Trophoblast cell (in vitro differentiated cells and primary cell): Measurements from ENCODE around the gene ANKS1B.

ENCODE experiments used
- DNase-seq, 2 donors: peaks; one replicate each; pipeline ENCODE4 v3.0.0-alpha.2; 2016
- H2AFZ ChIP-seq: 2 replicates; pipeline ENCODE4 v1.6.1; 2013; ENCODE audit warnings: low read length, moderate library complexity, mild to moderate bottlenecking; ENCODE audit not compliant: insufficient read depth, poor library complexity
- H2AK5ac ChIP-seq: 2 replicates; pipeline ENCODE4 v1.6.1; 2013; ENCODE audit warnings: mild to moderate bottlenecking, low read length
- H2BK120ac ChIP-seq: 2 replicates; pipeline ENCODE4 v1.6.1; 2013; ENCODE audit warnings: low read length, mild to moderate bottlenecking, moderate library complexity; ENCODE audit not compliant: insufficient read depth, poor library complexity
- H2BK12ac ChIP-seq: 2 replicates; pipeline ENCODE4 v1.6.1; 2013; ENCODE audit warnings: mild to moderate bottlenecking, low read length, moderate library complexity
- H2BK5ac ChIP-seq: 2 replicates; pipeline ENCODE4 v1.6.1; 2013; ENCODE audit warnings: low read length, low read depth, moderate library complexity, mild to moderate bottlenecking; ENCODE audit not compliant: poor library complexity
- H3K14ac ChIP-seq: 2 replicates; pipeline ENCODE4 v1.6.1; 2013; ENCODE audit warnings: mild to moderate bottlenecking, low read length
- H3K18ac ChIP-seq: 2 replicates; pipeline ENCODE4 v1.6.1; 2013; ENCODE audit warnings: mild to moderate bottlenecking, low read length
- H3K23ac ChIP-seq: 2 replicates; pipeline ENCODE4 v1.6.1; 2013; ENCODE audit warnings: low read length
- H3K27ac ChIP-seq: 2 replicates; pipeline ENCODE4 v1.5.1; 2013; ENCODE audit warnings: low read depth, mild to moderate bottlenecking, inconsistent platforms, low read length, moderate library complexity
- H3K27me3 ChIP-seq: 2 replicates; pipeline ENCODE4 v1.6.1; 2013; ENCODE audit warnings: inconsistent platforms, mild to moderate bottlenecking, low read length, moderate library complexity; ENCODE audit not compliant: insufficient read depth
- H3K36me3 ChIP-seq, 2 experiments: 1 replicate in 1 of 2; 2 replicates in 1 of 2; pipeline ENCODE4 v1.6.1; 2013; ENCODE audit warnings: low read length in 2 of 2, mild to moderate bottlenecking in 2 of 2, moderate library complexity in 1 of 2; ENCODE audit not compliant: insufficient read depth in 2 of 2, control insufficient read depth in 1 of 2
- H3K4ac ChIP-seq: 2 replicates; pipeline ENCODE4 v1.6.1; 2013; ENCODE audit warnings: low read depth, mild to moderate bottlenecking, low read length, moderate library complexity
- H3K4me1 ChIP-seq, 2 experiments: 1 replicate in 1 of 2; 2 replicates in 1 of 2; pipeline ENCODE4 v1.6.1; 2013; ENCODE audit warnings: low read length in 2 of 2, mild to moderate bottlenecking in 2 of 2, moderate library complexity in 1 of 2; ENCODE audit not compliant: insufficient read depth in 2 of 2, control insufficient read depth in 1 of 2
- H3K4me2 ChIP-seq: 2 replicates; pipeline ENCODE4 v1.6.1; 2013; ENCODE audit warnings: inconsistent platforms, mild to moderate bottlenecking, low read length, moderate library complexity
- H3K4me3 ChIP-seq: 2 replicates; pipeline ENCODE4 v1.5.1; 2013; ENCODE audit warnings: mild to moderate bottlenecking, low read depth, low read length, inconsistent platforms
- H3K79me1 ChIP-seq: one replicate; pipeline ENCODE4 v1.6.1; 2013; ENCODE audit warnings: low read length
- H3K79me2 ChIP-seq: 2 replicates; pipeline ENCODE4 v1.6.1; 2013; ENCODE audit warnings: low read length, mild to moderate bottlenecking; ENCODE audit not compliant: control insufficient read depth, insufficient read depth, poor library complexity
- H3K9ac ChIP-seq: 2 replicates; pipeline ENCODE4 v1.6.1; 2013; ENCODE audit warnings: mild to moderate bottlenecking, low read length
- H3K9me3 ChIP-seq: 2 replicates; pipeline ENCODE4 v1.6.1; 2013; ENCODE audit warnings: low read depth, mild to moderate bottlenecking, control low read depth, inconsistent platforms, low read length; ENCODE audit not compliant: insufficient read depth
- H4K12ac ChIP-seq: 2 replicates; pipeline ENCODE4 v1.6.1; 2013; ENCODE audit warnings: low read depth, mild to moderate bottlenecking, low read length, moderate library complexity
- H4K8ac ChIP-seq: 2 replicates; pipeline ENCODE4 v1.6.1; 2013; ENCODE audit warnings: low read depth, mild to moderate bottlenecking, low read length, moderate library complexity
- H4K91ac ChIP-seq: one replicate; pipeline ENCODE4 v1.6.1; 2013; ENCODE audit warnings: low read depth, mild to moderate bottlenecking, low read length, moderate library complexity
- WGBS: extraction: QIAGEN DNeasy Blood & Tissue Kit; methylation state at CpG from one replicate; pipeline ENCODE4 v1.1.7; 2013; ENCODE audit warnings: missing lambda C conversion rate; ENCODE audit not compliant: insufficient read length, insufficient coverage; ENCODE audit errors: extremely low coverage; 5-methylcytosine and 5-hydroxymethylcytosine counted together

ANKS1B gene

DNA sequence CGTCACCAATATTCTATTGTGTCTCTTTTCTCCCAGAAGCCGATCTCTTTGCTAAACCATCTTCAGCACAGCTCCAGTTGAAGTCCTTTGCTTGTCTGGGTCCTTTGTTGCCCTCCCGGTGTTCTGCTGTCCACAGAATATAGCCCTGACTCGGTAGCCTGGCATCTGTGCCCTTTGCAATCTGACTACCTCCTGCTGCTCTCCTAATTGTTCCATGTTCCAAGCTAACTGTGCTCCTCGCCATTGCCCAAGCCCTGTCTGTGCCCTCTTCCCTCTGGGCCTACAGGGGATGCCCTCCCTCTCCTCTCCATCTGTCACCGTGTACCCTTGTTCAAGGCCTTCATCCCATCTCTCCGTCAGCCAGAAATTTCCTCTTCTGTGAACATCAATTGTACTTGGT lies 1033.3 kb downstream of the ANKS1B start:
- WGBS = no CpG with 5 or more reads among the region's 7 CpGs
- H3K14ac ChIP-seq = no peak overlapping the region
- no peak overlapping the region for H4K12ac ChIP-seq
- H2AK5ac ChIP-seq = no peak overlapping the region
- no peaks in the 10 kb centered on the region for H3K9me3 ChIP-seq
- no peaks in the 10 kb centered on the region for H3K36me3 ChIP-seq
- no peak overlapping the region for H3K4me2 ChIP-seq
- H2BK120ac ChIP-seq = no peak overlapping the region
- H2AFZ ChIP-seq = no peak overlapping the region
- no peaks in the 10 kb centered on the region for H3K79me2 ChIP-seq
- H2BK5ac ChIP-seq = no peak overlapping the region
- H3K23ac ChIP-seq = no peak overlapping the region
- H3K4me3 ChIP-seq = no peak overlapping the region
- H2BK12ac ChIP-seq = no peak overlapping the region
- H4K91ac ChIP-seq = no peak overlapping the region
- no peak overlapping the region for H4K8ac ChIP-seq
- no peak overlapping the region for H3K4ac ChIP-seq
- no peak overlapping the region for H3K27ac ChIP-seq
- no peaks in the 10 kb centered on the region for H3K79me1 ChIP-seq
- no peaks in the 10 kb centered on the region for H3K27me3 ChIP-seq
- H3K18ac ChIP-seq = no peak overlapping the region
- no peak overlapping the region for H3K9ac ChIP-seq
- H3K4me1 ChIP-seq = no peaks in the 10 kb centered on the region
- no peak for DNase-seq

DNA sequence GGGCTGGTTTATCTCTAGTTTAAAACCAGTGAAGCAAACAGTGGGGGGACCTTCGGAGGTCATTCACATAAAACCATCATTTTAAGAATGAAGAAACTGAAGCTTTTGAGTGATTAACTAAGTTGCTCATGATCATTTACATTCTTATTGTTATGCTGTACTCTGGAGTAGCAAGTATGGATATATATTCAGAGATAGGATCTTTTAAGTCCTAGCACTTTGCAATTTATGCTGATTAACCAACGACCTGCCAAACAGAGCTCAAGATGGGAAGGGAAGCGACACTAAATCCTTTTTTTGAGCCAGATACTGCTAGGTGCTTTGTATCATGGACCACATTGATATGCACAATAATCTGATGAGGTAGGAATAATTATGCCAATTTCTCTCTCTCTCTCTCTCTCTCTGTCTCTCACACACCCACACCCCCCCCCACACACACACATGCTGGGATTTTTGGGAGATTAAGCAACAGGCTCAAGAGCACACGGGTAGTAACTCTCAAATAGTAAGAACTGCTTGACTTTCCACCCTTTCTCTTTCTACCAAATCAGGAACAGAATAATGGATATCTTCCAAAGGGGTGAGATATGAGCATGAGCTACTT lies 1036.3 kb downstream of the ANKS1B start:
- Histone ChIP-seq H3K18ac (no peak overlapping the region), H2AFZ (no peak overlapping the region), H3K79me2 (no peaks in the 10 kb centered on the region), H2BK120ac (no peak overlapping the region), H3K23ac (no peak overlapping the region), H2BK5ac (no peak overlapping the region), H3K4me1 (no peaks in the 10 kb centered on the region), H4K12ac (no peak overlapping the region), H3K27ac (no peak overlapping the region), H3K9ac (no peak overlapping the region), H4K8ac (no peak overlapping the region), H4K91ac (no peak overlapping the region), H3K9me3 (no peaks in the 10 kb centered on the region), H2AK5ac (no peak overlapping the region), H3K14ac (no peak overlapping the region), H3K27me3 (no peaks in the 10 kb centered on the region), H3K4me3 (no peak overlapping the region), H3K79me1 (no peaks in the 10 kb centered on the region), H3K4me2 (no peak overlapping the region), H3K36me3 (no peaks in the 10 kb centered on the region), H2BK12ac (no peak overlapping the region), H3K4ac (no peak overlapping the region)
- no CpG with 5 or more reads among the region's 4 CpGs for WGBS
- DNase-seq = no peak

DNA sequence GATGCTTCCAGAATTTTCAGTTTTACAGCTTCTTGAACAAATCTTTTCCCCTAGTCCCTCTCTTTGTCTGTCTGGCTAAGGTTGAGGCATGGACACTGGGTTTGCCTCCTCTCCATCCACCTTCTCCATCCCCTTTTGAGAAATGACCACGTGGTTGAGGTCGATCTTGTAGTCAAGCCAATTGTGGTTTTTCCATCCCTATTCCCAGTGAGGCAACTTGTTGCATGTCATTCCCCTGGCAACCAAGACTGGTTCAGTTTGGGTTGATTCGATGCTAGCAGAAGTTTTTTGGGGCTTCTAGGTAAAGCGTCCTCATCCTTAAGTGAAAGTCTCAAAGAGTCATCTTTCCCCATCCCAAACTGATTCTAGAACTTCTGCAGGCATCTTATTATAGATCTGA lies 1038.9 kb downstream of the ANKS1B start:
- H2AFZ ChIP-seq = no peak overlapping the region
- H3K9ac ChIP-seq = no peak overlapping the region
- no peak overlapping the region for H3K4me2 ChIP-seq
- H2BK120ac ChIP-seq = no peak overlapping the region
- H2AK5ac ChIP-seq = no peak overlapping the region
- H4K91ac ChIP-seq = no peak overlapping the region
- no peak overlapping the region for H3K27ac ChIP-seq
- H3K79me1 ChIP-seq = no peaks in the 10 kb centered on the region
- H3K18ac ChIP-seq = no peak overlapping the region
- WGBS = no CpG with 5 or more reads among the region's 4 CpGs
- H2BK5ac ChIP-seq = no peak overlapping the region
- DNase-seq = no peak
- no peak overlapping the region for H3K4ac ChIP-seq
- H3K14ac ChIP-seq = no peak overlapping the region
- no peaks in the 10 kb centered on the region for H3K27me3 ChIP-seq
- H3K23ac ChIP-seq = no peak overlapping the region
- H4K8ac ChIP-seq = no peak overlapping the region
- H3K9me3 ChIP-seq = no peaks in the 10 kb centered on the region
- no peak overlapping the region for H4K12ac ChIP-seq
- H3K79me2 ChIP-seq = no peaks in the 10 kb centered on the region
- no peaks in the 10 kb centered on the region for H3K36me3 ChIP-seq
- no peak overlapping the region for H3K4me3 ChIP-seq
- no peak overlapping the region for H2BK12ac ChIP-seq
- H3K4me1 ChIP-seq = no peaks in the 10 kb centered on the region

DNA sequence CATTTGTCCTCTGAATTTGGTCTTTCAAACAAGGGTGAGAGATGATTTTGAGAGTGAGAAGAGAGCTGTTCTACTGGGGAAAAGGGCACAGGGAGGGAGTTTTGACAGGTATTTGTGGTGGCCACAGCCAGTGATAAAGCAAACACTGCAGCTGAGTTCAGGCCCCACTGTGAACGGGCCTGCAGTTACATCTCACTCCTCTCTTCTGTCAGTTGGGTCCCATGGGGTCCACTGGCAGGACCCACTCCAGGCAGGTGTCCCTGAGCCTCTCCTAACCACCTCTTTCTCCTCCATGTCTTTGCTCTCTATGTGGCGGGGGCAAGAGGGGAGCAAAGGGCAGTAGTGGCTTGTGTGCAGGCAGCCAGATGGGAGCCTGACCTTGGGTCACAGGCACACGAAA lies 1044.8 kb downstream of the ANKS1B start:
- no CpG with 5 or more reads among the region's 3 CpGs for WGBS
- no peak overlapping the region for H3K4me2 ChIP-seq
- H3K79me2 ChIP-seq = no peaks in the 10 kb centered on the region
- H4K8ac ChIP-seq = no peak overlapping the region
- no peak overlapping the region for H2AFZ ChIP-seq
- H3K4me1 ChIP-seq = no peaks in the 10 kb centered on the region
- no peak overlapping the region for H2AK5ac ChIP-seq
- DNase-seq = no peak
- H3K27ac ChIP-seq = no peak overlapping the region
- no peak overlapping the region for H2BK120ac ChIP-seq
- no peak overlapping the region for H3K23ac ChIP-seq
- H4K12ac ChIP-seq = no peak overlapping the region
- no peak overlapping the region for H3K14ac ChIP-seq
- H4K91ac ChIP-seq = no peak overlapping the region
- no peaks in the 10 kb centered on the region for H3K27me3 ChIP-seq
- no peak overlapping the region for H3K4me3 ChIP-seq
- H3K36me3 ChIP-seq = no peaks in the 10 kb centered on the region
- H2BK5ac ChIP-seq = no peak overlapping the region
- H3K9ac ChIP-seq = no peak overlapping the region
- no peak overlapping the region for H2BK12ac ChIP-seq
- H3K79me1 ChIP-seq = no peaks in the 10 kb centered on the region
- H3K4ac ChIP-seq = no peak overlapping the region
- H3K18ac ChIP-seq = no peak overlapping the region
- H3K9me3 ChIP-seq = no peaks in the 10 kb centered on the region
